HG03066 (cell line): ENCODE results near the gene COA7.
A peak's percentile ranks its signal among the peaks of the same experiment; 100 is the strongest.
"Not testable (repeated sequence)": the region's sequence is repeated elsewhere in the genome, so short reads cannot be mapped to it uniquely, and the experiment has no call there.

Experiments
- ATAC-seq: cut with Tn5 transposase; IDR thresholded peaks from one replicate; pipeline ENCODE4 v1.9.1; 2021; ENCODE audit warnings: low read depth; ENCODE audit not compliant: unreplicated experiment

The COA7 gene

DNA sequence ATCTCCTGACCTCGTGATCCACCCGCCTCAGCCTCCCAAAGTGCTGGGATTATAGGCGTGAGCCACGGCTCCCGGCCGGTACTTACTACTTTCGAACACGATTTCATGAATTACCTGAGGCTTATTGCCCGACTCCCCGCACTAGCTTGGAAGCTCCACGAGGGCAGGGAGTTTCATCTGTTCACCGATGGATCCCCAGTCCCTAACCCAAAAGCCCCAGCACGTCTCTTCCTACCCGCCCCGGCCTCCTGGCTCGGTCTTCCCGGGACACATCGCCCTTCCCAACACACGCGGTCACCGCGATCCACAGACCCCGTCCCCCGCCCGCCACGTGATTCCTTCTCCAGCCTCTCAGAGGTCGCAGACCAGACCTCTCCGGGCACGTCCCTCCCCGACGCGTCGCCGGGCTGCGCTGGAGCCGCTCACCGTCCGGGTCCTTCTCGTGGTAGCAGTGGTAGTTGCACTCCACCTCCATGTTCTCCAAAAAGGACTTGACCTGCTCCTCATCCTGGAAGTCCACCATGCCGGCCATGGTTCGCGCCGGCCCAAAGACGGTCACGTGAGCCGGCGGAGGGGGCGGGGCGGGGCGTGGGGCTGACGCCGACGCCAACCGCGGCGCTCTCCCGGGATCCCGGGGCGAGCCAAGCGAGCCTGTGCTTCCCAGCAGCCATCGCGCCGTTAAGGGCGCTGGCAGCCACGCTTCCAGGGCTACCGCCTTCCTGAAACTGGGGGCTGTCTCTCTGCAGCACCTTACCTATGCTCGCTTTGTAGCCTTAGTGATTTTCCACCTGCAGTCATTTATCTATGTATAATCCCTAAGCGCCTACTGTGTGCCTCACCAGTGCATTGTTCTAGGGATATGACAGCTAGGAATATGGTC is at the start of gene COA7:
Gene COA7 (minus strand): TSS at position 553 of the 880 bp plus-strand sequence. CDS start 21 bp downstream, at position 532.
- ATAC-seq = peak; percentile 48

DNA sequence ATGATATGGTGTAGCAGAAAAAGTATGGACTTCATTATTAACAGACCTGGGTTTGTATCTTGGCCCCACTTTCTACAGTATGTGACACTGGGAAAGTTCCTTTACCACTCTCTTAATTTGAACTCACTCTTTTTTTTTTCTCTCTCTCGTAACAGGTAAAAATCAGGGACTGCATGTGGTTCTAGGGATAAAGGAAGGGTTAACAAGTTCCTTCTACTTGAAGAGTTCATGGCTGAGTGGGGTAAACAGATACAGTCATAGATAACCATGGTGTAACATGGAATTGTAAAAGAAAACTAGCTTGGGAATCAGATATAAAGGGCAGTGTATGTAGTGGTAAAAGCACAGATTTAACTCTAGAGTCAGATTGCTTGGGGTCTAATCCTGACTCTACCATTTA is 49.3 kb upstream of the COA7 start:
- no peak for ATAC-seq

DNA sequence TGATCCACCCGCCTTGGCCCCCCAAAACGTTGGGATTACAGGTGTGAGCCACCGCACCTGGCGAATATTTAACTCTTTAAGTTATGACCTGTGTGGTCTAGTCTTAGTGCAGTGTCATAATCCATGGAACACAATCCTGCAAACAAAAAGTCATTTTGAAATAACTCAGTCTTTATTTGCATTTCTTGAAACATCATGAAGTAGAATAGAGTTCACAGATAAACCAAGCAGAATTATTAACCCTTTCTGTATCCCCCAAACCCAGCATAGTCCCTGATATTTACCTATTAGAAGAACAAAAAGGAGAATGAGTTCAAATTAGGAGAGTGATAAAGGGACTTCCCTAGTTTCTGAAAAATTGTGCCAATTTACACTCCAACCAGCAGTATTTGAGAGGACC is 48.0 kb upstream of the COA7 start:
- no peak for ATAC-seq

DNA sequence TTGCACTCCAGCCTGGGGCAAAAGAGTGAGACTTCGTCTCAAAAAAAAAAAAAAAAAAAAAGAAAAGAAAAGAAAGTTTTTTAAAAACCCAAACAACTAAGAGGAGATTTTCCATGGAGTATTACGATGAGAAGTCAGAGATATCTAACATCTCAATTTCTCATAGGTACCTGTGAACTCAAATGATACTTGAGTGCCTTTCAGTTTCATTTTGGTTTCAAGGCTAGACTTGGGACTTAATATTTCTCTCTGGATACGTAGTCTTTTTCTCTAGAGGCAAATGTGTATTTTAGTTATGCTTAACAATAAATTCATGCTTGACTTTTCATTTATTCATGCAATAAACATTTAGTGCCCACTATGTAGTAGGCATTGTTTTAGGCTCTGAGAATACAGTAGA is 43.1 kb upstream of the COA7 start:
- ATAC-seq = no peak

DNA sequence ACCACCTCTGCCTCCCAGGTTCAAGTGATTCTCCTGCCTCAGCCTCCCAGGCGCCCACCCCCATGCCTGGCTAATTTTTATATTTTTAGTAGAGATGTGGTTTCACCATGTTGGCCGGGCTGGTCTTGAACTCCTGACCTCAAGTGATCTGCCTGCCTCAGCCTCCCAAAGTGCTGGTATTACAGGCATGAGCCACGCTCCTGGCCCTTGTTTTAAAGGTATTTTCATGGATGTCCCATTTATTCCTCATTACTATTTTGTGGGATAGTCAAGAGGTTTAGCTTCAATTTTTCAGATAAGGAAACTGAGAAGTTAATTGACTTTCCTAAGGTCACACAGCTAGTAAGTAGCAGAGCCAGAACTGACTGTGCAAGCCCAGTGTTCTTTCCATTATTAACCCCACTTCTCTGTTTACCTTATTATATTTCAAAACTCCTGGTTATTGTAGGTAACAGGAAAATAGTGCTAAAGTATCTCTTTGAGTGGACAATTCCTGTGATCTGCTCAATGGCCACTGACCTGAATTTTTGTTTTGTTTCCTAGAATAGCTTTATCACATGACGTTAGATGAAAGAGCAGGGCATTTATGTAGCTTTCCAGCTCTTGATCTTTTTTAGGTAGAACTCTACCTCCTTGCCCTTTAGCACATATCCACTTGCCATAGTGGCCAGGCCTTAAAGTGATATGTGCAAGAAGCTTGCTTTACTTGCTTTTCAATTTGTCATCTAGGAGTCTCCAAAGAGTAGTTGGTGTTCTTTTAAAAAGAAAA is 41.7 kb upstream of the COA7 start:
- ATAC-seq = no peak

DNA sequence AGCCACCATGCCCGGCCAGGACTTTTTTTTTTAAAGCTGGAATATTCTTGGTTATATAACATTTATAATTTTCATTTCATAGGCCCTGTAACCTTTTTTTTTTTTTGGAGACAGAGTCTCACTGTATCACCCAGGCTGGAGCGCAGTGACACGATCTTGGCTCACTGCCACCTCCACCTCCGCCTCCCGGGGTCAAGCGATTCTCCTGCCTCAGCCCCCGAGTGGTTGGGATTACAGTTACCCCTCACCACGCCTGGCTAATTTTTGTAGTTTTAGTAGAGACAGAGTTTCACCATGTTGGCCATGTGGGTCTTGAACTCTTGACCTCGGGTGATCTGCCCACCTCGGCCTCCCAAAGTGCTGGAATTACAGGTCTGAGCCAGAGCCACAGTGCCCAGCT is 40.7 kb upstream of the COA7 start:
- ATAC-seq = no peak

DNA sequence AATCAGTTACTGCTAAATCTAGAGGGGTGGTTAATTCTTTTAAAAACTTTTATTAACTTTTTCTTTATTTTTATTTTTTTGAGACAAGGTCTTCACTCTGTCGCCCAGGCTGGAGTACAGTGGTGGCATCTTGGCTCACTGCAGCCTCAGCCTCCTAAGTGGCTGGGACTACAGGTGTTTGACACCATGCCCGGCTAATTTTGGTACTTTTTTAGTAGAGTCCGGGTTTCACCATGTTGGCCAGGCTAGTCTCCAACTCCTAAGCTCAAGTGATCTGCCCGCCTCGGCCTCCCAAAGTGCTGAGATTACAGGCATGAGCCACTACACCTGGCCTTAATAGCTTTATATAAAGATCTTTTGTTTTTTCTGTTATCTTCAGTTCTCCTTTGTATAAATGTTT is 40.0 kb upstream of the COA7 start:
- ATAC-seq = no peak

DNA sequence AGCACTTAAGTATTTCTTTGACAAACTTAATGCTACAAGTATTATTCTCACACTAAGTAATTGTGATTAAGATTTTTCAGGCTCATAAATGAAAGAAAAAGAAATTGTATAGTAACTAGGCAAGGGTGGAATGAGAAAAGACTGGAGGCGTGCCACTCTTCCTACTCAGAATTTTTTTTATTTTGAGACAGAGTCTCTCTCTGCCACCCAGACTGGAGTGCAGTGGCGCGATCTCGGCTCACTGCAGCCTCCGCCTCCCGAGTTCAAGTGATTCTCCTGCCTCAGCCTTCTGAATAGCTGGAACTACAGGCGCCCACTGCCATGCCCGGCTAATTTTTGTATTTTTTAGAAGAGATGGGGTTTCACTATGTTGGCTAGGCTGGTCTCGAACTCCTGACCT is 37.2 kb upstream of the COA7 start:
- not testable (repeated sequence) for ATAC-seq

DNA sequence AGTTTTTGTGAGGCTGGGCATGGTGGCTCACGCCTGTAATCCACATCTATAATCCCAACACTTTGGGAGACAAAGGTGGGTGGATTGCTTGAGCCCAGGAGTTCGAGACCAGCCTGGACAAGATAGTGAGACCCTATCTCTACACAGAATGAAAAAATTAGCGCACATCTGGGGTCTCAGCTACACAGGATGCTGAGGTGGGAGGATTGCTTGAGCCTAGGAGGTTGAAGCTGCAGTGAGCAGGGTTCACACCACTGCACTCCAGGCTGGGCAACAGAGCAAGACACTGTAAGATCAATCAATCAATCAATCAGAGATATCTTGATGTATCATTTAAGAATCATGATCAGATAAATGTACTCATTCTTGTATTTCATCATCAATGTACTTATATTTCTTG is 35.2 kb upstream of the COA7 start:
- ATAC-seq = no peak

DNA sequence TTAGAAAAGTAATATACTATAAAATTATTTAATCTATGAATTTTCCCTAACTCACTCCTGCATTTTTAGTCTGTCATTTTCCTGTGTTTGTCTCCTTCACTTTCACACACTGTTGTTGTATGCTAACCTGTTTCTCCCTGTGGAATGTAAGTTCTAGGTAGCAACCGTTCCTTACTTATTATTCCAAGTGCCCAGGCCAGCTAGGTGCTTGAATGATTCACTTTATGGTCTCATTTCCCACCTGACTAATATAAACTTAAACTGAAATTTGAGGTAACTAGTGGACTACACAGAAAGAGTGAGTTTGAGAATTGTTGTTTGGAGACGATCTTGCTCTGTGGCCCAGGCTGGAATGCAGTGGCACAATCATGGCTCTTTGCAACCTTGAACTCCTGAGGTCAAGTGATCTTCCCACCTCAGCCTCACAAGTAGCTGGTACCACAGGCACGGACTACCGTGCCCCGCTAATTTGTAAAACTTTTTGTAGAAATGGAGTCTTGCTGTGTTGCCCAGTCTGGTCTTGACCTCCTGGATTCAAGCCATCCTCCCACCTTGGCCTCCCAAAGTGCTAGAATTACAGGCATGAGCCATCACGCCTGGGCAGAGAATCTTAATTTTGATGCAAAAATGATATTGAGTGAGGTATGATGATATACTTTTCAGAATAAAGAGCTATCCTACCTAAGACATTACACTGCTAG is 30.0 kb upstream of the COA7 start:
- ATAC-seq = no peak

DNA sequence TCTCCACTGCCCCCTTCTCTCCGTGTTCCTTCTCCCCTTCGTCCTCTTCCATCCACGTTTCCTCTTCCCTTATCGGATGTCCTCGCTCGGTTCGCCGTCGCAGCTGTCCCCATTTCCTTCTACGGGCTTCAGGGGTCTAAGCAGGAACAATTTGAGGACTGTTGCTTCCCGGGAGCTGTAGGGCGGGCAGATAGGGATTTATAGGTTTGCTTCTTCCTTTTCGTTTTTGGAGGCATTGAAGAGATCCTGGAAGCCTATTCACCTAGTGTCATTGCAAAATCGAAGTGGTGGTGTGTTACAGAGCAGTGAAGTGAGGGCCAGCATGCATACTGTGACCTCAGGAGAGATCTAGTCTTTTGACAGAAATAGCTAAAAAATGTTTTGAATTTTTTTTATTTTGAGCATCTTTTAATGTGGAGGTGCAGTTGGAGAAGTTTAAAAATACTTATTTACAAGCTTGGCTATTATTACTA is 29.0 kb upstream of the COA7 start:
- ATAC-seq = no peak

DNA sequence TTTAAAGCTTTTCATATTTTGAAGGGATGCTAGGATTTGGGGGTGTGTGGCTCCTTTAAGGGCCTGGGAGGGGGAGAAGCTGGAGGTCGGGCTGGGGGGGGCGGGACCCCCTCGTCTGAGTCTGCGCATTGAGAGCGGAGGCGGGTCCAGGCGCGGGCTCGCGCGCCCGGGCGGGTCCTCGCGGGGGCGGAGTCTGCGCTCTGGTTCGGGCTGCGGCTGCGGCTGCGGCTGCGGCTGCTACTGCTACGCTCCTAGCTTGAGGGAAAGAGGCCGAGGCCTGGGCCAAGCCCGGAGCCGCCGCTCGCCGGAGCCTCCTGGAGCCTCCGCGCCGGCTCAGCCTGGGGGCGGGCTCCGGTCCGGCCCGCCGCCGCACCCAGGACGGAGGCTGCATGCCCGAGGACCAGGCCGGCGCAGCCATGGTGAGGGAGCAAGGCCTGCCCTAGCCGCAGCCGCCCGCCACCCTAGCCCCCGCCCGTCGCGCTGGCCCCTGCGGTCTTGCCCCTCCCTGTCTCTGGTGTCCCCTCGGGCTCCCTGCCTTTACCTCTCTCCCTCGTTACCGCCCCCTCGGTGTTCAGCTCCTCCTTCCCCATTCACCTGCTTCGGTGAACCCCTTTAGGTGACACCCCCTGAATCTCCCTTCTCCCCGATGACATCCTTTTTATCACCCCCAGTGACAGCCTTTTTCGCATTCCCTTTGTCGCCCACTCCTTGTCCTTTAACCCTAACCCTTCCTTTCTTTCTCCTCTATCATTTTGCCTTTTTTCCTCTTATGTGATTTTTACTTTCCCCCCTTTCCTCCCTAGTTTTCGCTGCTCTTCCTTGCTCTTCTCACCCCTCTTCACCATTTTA is 28.3 kb upstream of the COA7 start, which contains the start of gene ZYG11B:
Gene ZYG11B (plus strand): TSS at position 189 of the 849 bp plus-strand sequence. CDS start 201 bp downstream, at position 390.
- peak; percentile 96 for ATAC-seq

DNA sequence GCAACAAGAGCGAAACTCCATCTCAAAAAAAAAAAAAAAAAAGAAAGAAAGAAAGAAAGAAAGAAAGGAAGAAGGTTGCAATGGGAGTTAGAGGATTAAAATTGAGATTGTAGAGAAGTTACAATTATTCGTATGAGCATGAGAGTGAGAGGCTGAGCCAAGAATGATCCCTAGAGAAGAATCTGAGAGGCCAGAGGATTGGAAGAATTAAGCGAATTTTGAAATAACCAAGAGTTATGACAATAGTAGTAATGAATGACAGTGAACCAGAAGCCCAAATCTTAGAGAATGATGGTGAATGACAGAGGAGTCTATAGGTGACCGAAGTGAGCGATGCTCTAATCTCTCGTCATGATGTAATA is 27.7 kb upstream of the COA7 start:
- no peak for ATAC-seq

DNA sequence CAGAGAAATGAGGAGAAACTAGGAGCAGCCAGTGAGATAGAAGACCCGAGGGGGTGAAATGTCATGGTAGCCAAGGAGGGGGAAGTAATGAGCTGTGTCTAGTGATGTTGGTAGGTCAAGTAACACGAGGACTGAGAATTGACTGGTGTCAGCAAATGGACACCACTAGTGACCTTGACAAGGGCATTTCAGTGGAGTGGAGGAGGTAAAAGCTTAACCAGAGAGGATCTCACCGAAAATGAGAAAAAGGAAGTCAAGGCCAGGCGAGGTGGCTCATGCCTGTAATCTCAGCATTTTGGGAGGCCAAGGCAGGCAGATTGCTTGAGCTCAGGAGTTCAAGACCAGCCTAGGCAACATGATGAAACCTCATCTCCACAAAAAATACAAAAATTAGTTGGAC is 25.1 kb upstream of the COA7 start:
- ATAC-seq = no peak

DNA sequence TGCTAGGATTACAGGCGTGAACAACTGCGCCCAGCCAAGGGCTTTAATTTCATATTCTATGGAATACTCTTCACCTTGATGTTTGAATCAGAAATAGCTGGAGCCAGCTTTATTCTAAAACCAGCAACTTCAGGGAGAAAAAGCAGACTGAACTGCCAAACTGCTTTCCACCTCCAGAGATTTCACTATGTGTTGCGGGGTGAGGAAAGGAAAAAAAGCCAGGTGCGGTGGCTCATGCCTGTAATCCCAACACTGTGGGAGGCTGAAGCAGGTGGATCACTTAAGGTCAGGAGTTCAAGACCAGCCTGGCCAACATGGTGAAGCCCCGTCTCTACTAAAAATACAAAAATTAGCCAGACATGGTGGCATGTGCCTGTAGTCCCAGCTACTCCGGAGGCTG is 17.1 kb upstream of the COA7 start:
- not testable (repeated sequence) for ATAC-seq

DNA sequence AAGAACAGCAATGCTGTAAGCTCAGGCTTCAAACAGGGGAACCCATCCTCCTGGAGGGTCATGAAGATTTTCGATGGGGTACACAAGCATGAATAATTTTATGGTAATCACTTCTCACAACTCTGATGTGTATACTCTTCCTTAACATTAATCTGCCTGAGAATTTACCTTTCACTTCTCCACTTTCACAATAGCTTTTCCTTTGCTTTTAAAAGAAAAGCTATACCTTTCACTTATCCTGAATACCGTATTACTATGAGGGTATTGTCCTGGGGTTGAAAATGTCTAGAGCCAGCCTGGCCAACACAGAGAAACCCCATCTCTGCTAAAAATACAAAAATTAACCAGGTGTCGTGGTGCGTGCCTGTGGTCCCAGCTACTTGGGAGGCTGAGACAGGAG is 15.4 kb upstream of the COA7 start:
- no peak for ATAC-seq

DNA sequence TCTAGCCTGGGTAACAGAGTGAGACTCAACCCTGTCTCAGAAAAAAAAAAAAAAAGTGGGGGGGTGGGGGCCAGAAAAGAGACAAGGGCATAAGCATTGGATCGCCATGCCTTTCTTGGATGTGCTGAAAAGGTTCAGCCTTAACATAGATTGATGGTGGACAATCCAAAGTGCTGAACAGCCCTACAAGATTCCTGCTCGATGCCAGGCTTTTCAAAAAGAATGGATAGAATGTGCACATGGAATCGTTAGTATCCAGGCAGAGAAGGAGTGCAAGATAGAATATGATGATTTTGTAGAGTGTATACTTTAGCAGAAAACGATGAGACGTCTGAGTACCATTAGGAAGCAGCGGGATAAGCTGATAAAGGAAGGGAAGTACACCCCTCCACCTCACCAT is 10.9 kb upstream of the COA7 start:
- ATAC-seq = no peak

DNA sequence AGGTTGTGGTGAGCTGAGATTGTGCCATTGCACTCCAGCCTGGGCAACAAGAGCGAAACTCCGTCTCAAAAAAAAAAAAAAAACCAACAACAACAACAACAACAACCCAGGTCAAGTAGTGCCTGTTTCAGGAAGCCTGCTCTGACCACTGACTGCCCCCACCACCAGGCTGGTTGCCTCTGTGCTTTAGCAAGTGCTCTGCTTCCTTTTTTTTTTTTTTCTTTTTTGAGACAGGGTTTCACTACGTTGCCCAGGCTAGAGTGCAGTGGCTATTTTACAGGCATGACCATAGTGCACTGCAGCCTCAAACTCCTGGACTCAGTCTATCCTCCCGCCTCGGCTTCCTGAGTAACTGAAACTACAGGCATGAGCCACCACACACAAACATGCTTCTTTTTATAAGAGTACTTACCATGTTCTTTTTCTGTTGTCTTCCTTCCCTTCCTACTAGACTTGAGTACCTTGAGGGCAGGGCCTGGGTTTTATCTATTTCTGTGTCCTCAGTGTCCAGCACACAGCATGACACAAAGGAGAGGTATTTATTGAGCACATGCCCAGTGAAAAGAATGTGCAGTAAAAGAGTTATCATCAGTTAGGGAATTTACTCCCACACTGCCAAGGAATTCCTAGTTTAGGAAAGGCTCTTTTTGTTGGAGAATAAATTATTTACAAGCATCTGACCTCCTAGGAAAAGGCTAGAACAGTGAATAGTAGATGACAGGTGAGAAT is 9.9 kb upstream of the COA7 start:
- no peak for ATAC-seq
